HCT116 (cell line): ENCODE data around the gene EP400.

ENCODE experiments used
- CBX3 ChIP-seq: IDR thresholded peaks from 2 replicates; pipeline ENCODE4 v1.6.1; 2012; ENCODE audit warnings: low read depth
- CTCF ChIP-seq, 3 experiments: fragments of 200-600 bp in 1 of 3; sonication (generic) in 1 of 3; IDR thresholded peaks in 2 of 3; conservative IDR thresholded peaks in 1 of 3; 2 replicates each; pipeline ENCODE4 v1.5.1; 2012 to 2017; ENCODE audit warnings: low read depth in 2 of 3, low read length in 2 of 3, antibody characterized with exemption in 1 of 3, borderline replicate concordance in 1 of 3, control low read depth in 1 of 3, mild to moderate bottlenecking in 1 of 3, mixed read lengths in 1 of 3, mixed run types in 1 of 3, moderate library complexity in 1 of 3; ENCODE audit not compliant: insufficient read depth in 1 of 3
- EZH2phosphoT487 ChIP-seq: fragments of 200-600 bp; IDR thresholded peaks from 2 replicates; pipeline ENCODE4 v1.6.1; 2018; ENCODE audit warnings: antibody characterized with exemption, borderline replicate concordance
- FOSL1 ChIP-seq: IDR thresholded peaks from 2 replicates; pipeline ENCODE4 v1.6.1; 2012; ENCODE audit warnings: low read depth
- MAX ChIP-seq: IDR thresholded peaks from 2 replicates; pipeline ENCODE4 v1.6.1; 2012
- POLR2A ChIP-seq: IDR thresholded peaks from 2 replicates; pipeline ENCODE4 v1.7.0; 2011; ENCODE audit warnings: borderline replicate concordance; ENCODE audit not compliant: insufficient read depth, insufficient read length; ENCODE audit errors: extremely low read depth

GRCh38 chr12:132083614-132083940, 133.8 kb downstream of the EP400 start:
- TF ChIP-seq FOSL1: no peak
- TF ChIP-seq POLR2A: no peak
- TF ChIP-seq MAX: no peak
- no peak for TF ChIP-seq EZH2phosphoT487
- no peak for TF ChIP-seq CTCF (IDR thresholded peaks at IDR 0.05 in 2 of 3, conservative IDR thresholded peaks at IDR 0.05 in 1 of 3; ENCODE audit: borderline replicate concordance in 1 of 3, insufficient read depth in 1 of 3, low read depth in 2 of 3, low read length in 2 of 3)
- TF ChIP-seq CBX3: no peak
